Measurements from ENCODE around the gene ADAMTS17.

- TF ChIP-seq CTCF (IDR thresholded peaks at IDR 0.05) (no peak), POLR2A (IDR thresholded peaks at IDR 0.05) (no peak), POLR2AphosphoS5 (IDR thresholded peaks at IDR 0.05) (no peak), EP300 (IDR thresholded peaks at IDR 0.05) (no peak)
These were observed 319.0 kb downstream of the ADAMTS17 start for GRCh38 chr15:100022806-100023205.
